Measurements from ENCODE around the gene ARID3A. TPM values are rescaled to one million over a fixed set of nuclear protein-coding genes. Genes with fewer than 3 reads are reported as not detected.

The ARID3A gene
- total and polyA plus RNA-seq, 2 donors (not counting 3 experiments of a cell fraction or from before 2014, with no cell fraction given): 5.4 to 13.2 TPM

DNA sequence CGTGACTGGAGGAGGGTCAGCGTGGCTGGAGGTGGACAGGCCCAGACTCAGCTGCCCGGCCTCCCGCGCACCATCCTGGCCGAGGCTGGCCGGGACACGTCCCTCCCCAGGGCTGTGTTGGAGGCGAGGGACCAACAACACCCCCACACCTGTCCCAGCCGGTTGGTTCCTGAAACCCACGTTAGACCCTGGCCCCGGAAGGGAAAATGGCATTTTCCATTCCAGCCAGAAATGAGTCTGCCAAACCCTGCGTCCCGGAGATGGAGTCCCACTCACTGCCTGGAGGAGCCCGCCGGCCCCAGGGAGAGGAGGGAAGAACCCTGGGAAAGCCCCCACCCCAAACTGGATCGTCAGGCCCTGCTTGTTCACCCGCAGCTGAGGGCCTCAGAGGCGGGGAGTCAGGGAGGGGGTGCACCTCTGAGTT lies 53.5 kb downstream of the ARID3A start:
- dilution Hi-C loops (cut with MboI; ENCODE audit: extremely low pct_ligation_motif_present, low sequenced_read_pairs): no loop called here
- H3K9ac ChIP-seq (replicated peaks; ENCODE audit: extremely low read depth, insufficient read depth, low read length): no peak overlapping the region
- CTCF ChIA-PET: no interaction called here

More for the DNA sequence above, 53.5 kb downstream of the ARID3A start:
- DNase-seq (ENCODE audit: low read depth, low spot score) (no peak), FAIRE-seq (no peak)
- no peaks in the 10 kb centered on the region for H3K9me1 ChIP-seq (replicated peaks; ENCODE audit: control insufficient read depth, extremely low read depth, insufficient read depth, low read length)
- intact Hi-C loops (cut with micrococcal nuclease): no loop called here
- no peak overlapping the region for H3K4me3 ChIP-seq (replicated peaks in 1 of 3; ENCODE audit: insufficient read depth in 1 of 3, low read depth in 1 of 3, low read length in 3 of 3)
- H2AFZ ChIP-seq (ENCODE audit: low read depth, low read length): no peak overlapping the region
- H3K4me1 ChIP-seq (ENCODE audit: control insufficient read depth, extremely low read depth, insufficient read depth, low read length): peaks cover 5% of the 10 kb centered on the region
- no peak overlapping the region for H3K27ac ChIP-seq (ENCODE audit: insufficient read depth, low read depth, low read length)
- H3K9me3 ChIP-seq (replicated peaks; ENCODE audit: control insufficient read depth, insufficient read depth, low read length): no peaks in the 10 kb centered on the region
- H4K20me1 ChIP-seq (replicated peaks; ENCODE audit: control insufficient read depth, extremely low read depth, insufficient read depth, low read length): no peaks in the 10 kb centered on the region
- POLR2A ChIA-PET: no interaction called here
- peaks cover under 1% of the 10 kb centered on the region for H3K79me2 ChIP-seq (ENCODE audit: control insufficient read depth, insufficient read depth, low read length)
- H3K27me3 ChIP-seq (ENCODE audit: control insufficient read depth in 2 of 2, insufficient read depth in 2 of 2, low read length in 2 of 2): no peaks in the 10 kb centered on the region
- no peak overlapping the region for H3K4me2 ChIP-seq (ENCODE audit: insufficient read depth, low read length)
- no TSS peak for BruUV-seq (replicated peaks)
- H3K36me3 ChIP-seq (ENCODE audit: control insufficient read depth in 2 of 2, extremely low read depth in 1 of 2, insufficient read depth in 2 of 2, low read length in 2 of 2): no peaks in the 10 kb centered on the region
- TF ChIP-seq GATA2 (IDR thresholded peaks at IDR 0.05; ENCODE audit: insufficient read depth, insufficient read length, low read depth, low read length): no peak
- no peak for TF ChIP-seq EZH2 (IDR thresholded peaks at IDR 0.05; ENCODE audit: borderline replicate concordance, low read depth, low read length, severe bottlenecking)
- no peak for TF ChIP-seq POLR2A (IDR thresholded peaks at IDR 0.05; ENCODE audit: low read depth, low read length)
- TF ChIP-seq, protein P1, sequence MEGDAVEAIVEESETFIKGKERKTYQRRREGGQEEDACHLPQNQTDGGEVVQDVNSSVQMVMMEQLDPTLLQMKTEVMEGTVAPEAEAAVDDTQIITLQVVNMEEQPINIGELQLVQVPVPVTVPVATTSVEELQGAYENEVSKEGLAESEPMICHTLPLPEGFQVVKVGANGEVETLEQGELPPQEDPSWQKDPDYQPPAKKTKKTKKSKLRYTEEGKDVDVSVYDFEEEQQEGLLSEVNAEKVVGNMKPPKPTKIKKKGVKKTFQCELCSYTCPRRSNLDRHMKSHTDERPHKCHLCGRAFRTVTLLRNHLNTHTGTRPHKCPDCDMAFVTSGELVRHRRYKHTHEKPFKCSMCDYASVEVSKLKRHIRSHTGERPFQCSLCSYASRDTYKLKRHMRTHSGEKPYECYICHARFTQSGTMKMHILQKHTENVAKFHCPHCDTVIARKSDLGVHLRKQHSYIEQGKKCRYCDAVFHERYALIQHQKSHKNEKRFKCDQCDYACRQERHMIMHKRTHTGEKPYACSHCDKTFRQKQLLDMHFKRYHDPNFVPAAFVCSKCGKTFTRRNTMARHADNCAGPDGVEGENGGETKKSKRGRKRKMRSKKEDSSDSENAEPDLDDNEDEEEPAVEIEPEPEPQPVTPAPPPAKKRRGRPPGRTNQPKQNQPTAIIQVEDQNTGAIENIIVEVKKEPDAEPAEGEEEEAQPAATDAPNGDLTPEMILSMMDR (IDR thresholded peaks at IDR 0.05; ENCODE audit: extremely low read depth in 1 of 2, insufficient read depth in 1 of 2, low read depth in 1 of 2, low read length in 2 of 2): no peak
- TF ChIP-seq JUN (IDR thresholded peaks at IDR 0.05; ENCODE audit: borderline replicate concordance, insufficient read depth, insufficient read length, low read depth): no peak
